Measurements from ENCODE around the gene L2HGDH. TPM values are rescaled to one million over a fixed set of nuclear protein-coding genes. Genes with fewer than 3 reads are reported as not detected.

Gene L2HGDH
- total and polyA plus RNA-seq, 2 of the 4 experiments (the other 2 are of a cell fraction), result 3.1 to 3.8 TPM

- dilution Hi-C loops (cut with HindIII; ENCODE audit: low sequenced_read_pairs, unreplicated experiment) (no loop called here), in situ Hi-C loops (cut with MboI; ENCODE audit: low sequenced_read_pairs) (no loop called here), intact Hi-C loops (cut with micrococcal nuclease) (no loop called here)
- Histone ChIP-seq H2AK9ac (replicated peaks; ENCODE audit: low read depth, low read length, poor library complexity) (peak overlapping the region; percentile 45), H3K4me3 (ENCODE audit: insufficient read depth, low read depth, low read length) (no peak overlapping the region), H2BK120ac (ENCODE audit: low read depth, low read length) (no peak overlapping the region), H3K27ac (ENCODE audit: insufficient read depth, low read length) (no peak overlapping the region), H3K4me1 (ENCODE audit: control insufficient read depth, insufficient read depth, low read length) (peaks cover 21% of the 10 kb centered on the region), H2AK5ac (ENCODE audit: low read depth, low read length) (no peak overlapping the region; the same call in none of the 2 replicates), H3K23ac (ENCODE audit: low read depth, low read length) (no peak overlapping the region), H4K8ac (ENCODE audit: low read depth in 2 of 2, low read length in 2 of 2) (no peak overlapping the region), H3K4ac (ENCODE audit: low read depth, low read length) (peak overlapping the region; percentile 33; the same call in 1 of the 2 replicates), H3K27me3 (ENCODE audit: control insufficient read depth, insufficient read depth, low read length) (no peaks in the 10 kb centered on the region), H3K36me3 (ENCODE audit: control insufficient read depth, insufficient read depth, low read length) (no peaks in the 10 kb centered on the region), H3K14ac (replicated peaks; ENCODE audit: low read depth, low read length) (no peak overlapping the region), H2BK5ac (ENCODE audit: low read depth, low read length, poor library complexity, severe bottlenecking) (no peak overlapping the region), H3K18ac (ENCODE audit: low read depth, low read length) (no peak overlapping the region), H3K9ac (ENCODE audit: low read depth, low read length) (no peak overlapping the region), H3K56ac (ENCODE audit: extremely low read depth, insufficient read depth, low read length) (no peak overlapping the region), H2BK20ac (ENCODE audit: low read depth, low read length) (peak overlapping the region; percentile 48; the same call in 1 of the 2 replicates), H2BK15ac (ENCODE audit: low read depth, low read length) (no peak overlapping the region), H4K20me1 (ENCODE audit: insufficient read depth, low read length) (no peaks in the 10 kb centered on the region), H4K91ac (ENCODE audit: insufficient read depth, low read depth, low read length) (no peak overlapping the region), H4K5ac (ENCODE audit: low read depth, low read length) (no peak overlapping the region), H3K4me2 (ENCODE audit: low read depth, low read length) (no peak overlapping the region), H3K9me1 (ENCODE audit: insufficient read depth, low read length) (peaks cover 17% of the 10 kb centered on the region), H3K9me3 (ENCODE audit: control insufficient read depth, insufficient read depth, low read length) (no peaks in the 10 kb centered on the region), H2AFZ (replicated peaks; ENCODE audit: low read length, poor library complexity) (no peak overlapping the region), H3K79me1 (ENCODE audit: low read depth in 1 of 2, low read length in 2 of 2) (peaks cover 0 to 14% of the 10 kb centered on the region in 2 experiments; a peak in 2 of 4 replicates)
- WGBS, 2 experiments (ENCODE audit: extremely low coverage in 2 of 2, insufficient read length in 1 of 2), result 91% methylated on average over 8 of the region's 9 CpGs; no CpG with 5 or more reads in 1 of the 2 experiments
- CTCF ChIA-PET, result no interaction called here
- no TSS peak for BruUV-seq (replicated peaks)
- TF ChIP-seq CHD1 (IDR thresholded peaks at IDR 0.05; ENCODE audit: low read depth, low read length) (no peak), RFX5 (IDR thresholded peaks at IDR 0.05; ENCODE audit: low read depth, low read length) (no peak), RAD21 (IDR thresholded peaks at IDR 0.05; ENCODE audit: low read length) (no peak), CTCF (conservative IDR thresholded peaks at IDR 0.05; ENCODE audit: low read depth, low read length) (no peak), NFE2L2 (IDR thresholded peaks at IDR 0.05; ENCODE audit: low read depth, low read length) (no peak), SMC3 (IDR thresholded peaks at IDR 0.05; ENCODE audit: low read depth, low read length) (no peak), MAFK (IDR thresholded peaks at IDR 0.05; ENCODE audit: low read depth, low read length) (no peak), RCOR1 (IDR thresholded peaks at IDR 0.05; ENCODE audit: insufficient replicate concordance, low read length) (no peak), MXI1 (IDR thresholded peaks at IDR 0.05; ENCODE audit: borderline replicate concordance, low read depth, low read length) (no peak), MAZ (IDR thresholded peaks at IDR 0.05; ENCODE audit: borderline replicate concordance, low read depth, low read length) (no peak), FOS (IDR thresholded peaks at IDR 0.05; ENCODE audit: low read depth, low read length) (no peak), POLR2A (IDR thresholded peaks at IDR 0.05; ENCODE audit: low read depth, low read length) (no peak), BHLHE40 (IDR thresholded peaks at IDR 0.05; ENCODE audit: low read depth, low read length) (no peak), CEBPB (IDR thresholded peaks at IDR 0.05; ENCODE audit: low read depth, low read length) (no peak), USF2 (IDR thresholded peaks at IDR 0.05; ENCODE audit: low read depth, low read length) (no peak)
- ATAC-seq (ENCODE audit: low read depth), result no peak
- DNase-seq, result no peak
- POLR2A ChIA-PET (ENCODE audit: unreplicated experiment), result no interaction called here
Measured at GRCh38 chr14:50340963-50341362, 28.9 kb upstream of the L2HGDH start.

All from IMR-90 (cell line).